OCI-LY7 (cell line): ENCODE data around the gene DENND1A.

Source experiments
- EZH2phosphoT487 ChIP-seq: fragments of 200-600 bp; sonication (generic); IDR thresholded peaks from 2 replicates; pipeline ENCODE4 v1.6.1; 2018; ENCODE audit warnings: low read depth, borderline replicate concordance, mild to moderate bottlenecking, mixed run types, antibody characterized with exemption, low read length, moderate library complexity, mixed read lengths
- TF ChIP-seq, protein P1 (sequence below): fragments of 200-600 bp; sonication (generic); conservative IDR thresholded peaks from 2 replicates; pipeline ENCODE4 v1.5.1; 2014; ENCODE audit warnings: mild to moderate bottlenecking, antibody characterized with exemption, low read length, moderate library complexity, mixed read lengths

DNA sequence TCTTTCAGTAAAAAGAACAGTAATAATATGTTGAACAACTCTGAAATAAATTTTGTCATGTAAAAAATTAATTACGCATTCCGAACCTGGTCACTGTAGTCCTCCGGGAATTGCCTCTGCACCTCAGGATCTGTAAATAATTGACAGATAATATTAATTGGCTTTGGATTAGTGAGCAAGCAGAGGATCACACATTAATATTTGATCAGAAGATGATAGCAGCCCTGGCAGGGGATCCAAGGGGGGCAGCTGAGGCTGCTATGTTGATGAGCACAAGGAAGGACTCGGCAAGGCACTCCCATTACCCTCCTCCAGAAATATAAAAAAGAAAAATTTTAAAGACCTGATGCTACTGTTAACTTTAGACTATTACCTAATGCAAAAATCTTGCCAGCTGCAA, 137.4 kb downstream of the DENND1A start:
- TF ChIP-seq, protein P1, sequence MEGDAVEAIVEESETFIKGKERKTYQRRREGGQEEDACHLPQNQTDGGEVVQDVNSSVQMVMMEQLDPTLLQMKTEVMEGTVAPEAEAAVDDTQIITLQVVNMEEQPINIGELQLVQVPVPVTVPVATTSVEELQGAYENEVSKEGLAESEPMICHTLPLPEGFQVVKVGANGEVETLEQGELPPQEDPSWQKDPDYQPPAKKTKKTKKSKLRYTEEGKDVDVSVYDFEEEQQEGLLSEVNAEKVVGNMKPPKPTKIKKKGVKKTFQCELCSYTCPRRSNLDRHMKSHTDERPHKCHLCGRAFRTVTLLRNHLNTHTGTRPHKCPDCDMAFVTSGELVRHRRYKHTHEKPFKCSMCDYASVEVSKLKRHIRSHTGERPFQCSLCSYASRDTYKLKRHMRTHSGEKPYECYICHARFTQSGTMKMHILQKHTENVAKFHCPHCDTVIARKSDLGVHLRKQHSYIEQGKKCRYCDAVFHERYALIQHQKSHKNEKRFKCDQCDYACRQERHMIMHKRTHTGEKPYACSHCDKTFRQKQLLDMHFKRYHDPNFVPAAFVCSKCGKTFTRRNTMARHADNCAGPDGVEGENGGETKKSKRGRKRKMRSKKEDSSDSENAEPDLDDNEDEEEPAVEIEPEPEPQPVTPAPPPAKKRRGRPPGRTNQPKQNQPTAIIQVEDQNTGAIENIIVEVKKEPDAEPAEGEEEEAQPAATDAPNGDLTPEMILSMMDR, result no peak
- no peak for TF ChIP-seq EZH2phosphoT487
